Suprapubic skin (tissue), 4 donors: ENCODE results near the gene KRTAP10-11. TPM values are rescaled to one million over a fixed set of nuclear protein-coding genes. Genes with fewer than 3 reads are reported as not detected.

Experiments
- DNase-seq, 2 donors: peaks; one replicate each; pipeline ENCODE4 v3.0.0-alpha.2; 2019; ENCODE audit warnings: low spot score in 2 of 2
- H3K27ac ChIP-seq: fragments of 200-600 bp; sonication (generic); one replicate; pipeline ENCODE4 v1.5.1; 2019
- H3K27me3 ChIP-seq: fragments of 200-600 bp; sonication (generic); one replicate; pipeline ENCODE4 v1.5.1; 2019
- H3K36me3 ChIP-seq: fragments of 200-600 bp; sonication (generic); one replicate; pipeline ENCODE4 v1.5.1; 2019
- H3K4me1 ChIP-seq: fragments of 200-600 bp; sonication (generic); one replicate; pipeline ENCODE4 v1.5.1; 2019
- H3K4me3 ChIP-seq: fragments of 200-600 bp; sonication (generic); one replicate; pipeline ENCODE4 v1.5.1; 2019; ENCODE audit warnings: mild to moderate bottlenecking
- H3K9me3 ChIP-seq: fragments of 200-600 bp; sonication (generic); one replicate; pipeline ENCODE4 v1.5.1; 2019
- EP300 ChIP-seq: sonication (generic); formaldehyde crosslinking; IDR thresholded peaks from one replicate; pipeline ENCODE4 v1.6.1; 2017; ENCODE audit warnings: antibody characterized with exemption
- POLR2A ChIP-seq, 2 donors: fragments of 450-650 bp; IDR thresholded peaks; one replicate each; pipeline ENCODE4 v1.6.1; 2017; ENCODE audit warnings: antibody characterized with exemption in 2 of 2, mild to moderate bottlenecking in 2 of 2, moderate library complexity in 2 of 2
- POLR2AphosphoS5 ChIP-seq, 3 donors: sonication (generic); formaldehyde crosslinking; IDR thresholded peaks; one replicate each; pipeline ENCODE4 v1.6.1; 2017; ENCODE audit warnings: antibody characterized with exemption in 3 of 3
- WGBS: methylation state at CpG from one replicate; pipeline ENCODE4 v1.1.5; 2018; 5-methylcytosine and 5-hydroxymethylcytosine counted together
- total RNA-seq, 4 donors: library from RNA; depleted of rRNA; stranded (reverse); fragments of >200 nt; gene quantifications; one replicate each; pipeline ENCODE4 v1.1.0, GENCODE V29; 2016
- TF ChIP-seq, protein P1 (sequence below), 2 donors: fragments of 200-600 bp in 1 of 2; fragments of 450-650 bp in 1 of 2; sonication (generic) in 1 of 2; IDR thresholded peaks; one replicate each; pipeline ENCODE4 v1.5.1; 2016 to 2019; ENCODE audit warnings: antibody characterized with exemption in 2 of 2, mild to moderate bottlenecking in 1 of 2, moderate library complexity in 1 of 2

Gene KRTAP10-11
- total RNA-seq, 4 donors from 2014 or later, result 1.9 to 11.7 (median 3.5) TPM; not detected in 1

DNA sequence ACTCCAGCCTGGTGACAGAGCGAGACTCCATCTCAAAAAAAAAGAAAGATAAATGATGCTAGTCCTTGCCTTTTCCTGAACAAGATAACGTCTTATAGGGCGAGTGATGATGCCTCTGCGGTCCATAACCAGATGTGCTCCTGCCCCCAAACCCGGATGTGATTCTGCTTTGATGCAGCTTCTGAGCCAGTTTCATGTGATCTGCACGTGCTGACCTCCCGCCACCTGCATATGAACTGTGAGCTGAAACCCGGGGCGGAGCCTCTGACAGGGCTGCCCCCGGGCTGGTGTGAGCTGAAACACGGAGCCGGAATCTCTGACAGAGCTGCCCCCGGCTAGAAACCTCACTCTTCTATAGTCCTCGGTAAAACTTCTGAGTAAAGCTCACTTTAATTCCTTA is 6.9 kb downstream of the KRTAP10-11 start:
- no peak overlapping the region for H3K27ac ChIP-seq
- H3K9me3 ChIP-seq, result peaks cover 5% of the 10 kb centered on the region
- 58% methylated on average over 14 of the region's 14 CpGs for WGBS
- TF ChIP-seq, protein P1, sequence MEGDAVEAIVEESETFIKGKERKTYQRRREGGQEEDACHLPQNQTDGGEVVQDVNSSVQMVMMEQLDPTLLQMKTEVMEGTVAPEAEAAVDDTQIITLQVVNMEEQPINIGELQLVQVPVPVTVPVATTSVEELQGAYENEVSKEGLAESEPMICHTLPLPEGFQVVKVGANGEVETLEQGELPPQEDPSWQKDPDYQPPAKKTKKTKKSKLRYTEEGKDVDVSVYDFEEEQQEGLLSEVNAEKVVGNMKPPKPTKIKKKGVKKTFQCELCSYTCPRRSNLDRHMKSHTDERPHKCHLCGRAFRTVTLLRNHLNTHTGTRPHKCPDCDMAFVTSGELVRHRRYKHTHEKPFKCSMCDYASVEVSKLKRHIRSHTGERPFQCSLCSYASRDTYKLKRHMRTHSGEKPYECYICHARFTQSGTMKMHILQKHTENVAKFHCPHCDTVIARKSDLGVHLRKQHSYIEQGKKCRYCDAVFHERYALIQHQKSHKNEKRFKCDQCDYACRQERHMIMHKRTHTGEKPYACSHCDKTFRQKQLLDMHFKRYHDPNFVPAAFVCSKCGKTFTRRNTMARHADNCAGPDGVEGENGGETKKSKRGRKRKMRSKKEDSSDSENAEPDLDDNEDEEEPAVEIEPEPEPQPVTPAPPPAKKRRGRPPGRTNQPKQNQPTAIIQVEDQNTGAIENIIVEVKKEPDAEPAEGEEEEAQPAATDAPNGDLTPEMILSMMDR (IDR thresholded peaks at IDR 0.05), result no peak
- TF ChIP-seq EP300 (no peak), POLR2AphosphoS5 (IDR thresholded peaks at IDR 0.05) (no peak), POLR2A (IDR thresholded peaks at IDR 0.05) (no peak)
- no peak overlapping the region for H3K4me3 ChIP-seq
- no peaks in the 10 kb centered on the region for H3K4me1 ChIP-seq
- H3K27me3 ChIP-seq, result peaks cover 28% of the 10 kb centered on the region
- H3K36me3 ChIP-seq, result no peaks in the 10 kb centered on the region
- DNase-seq, result no peak

DNA sequence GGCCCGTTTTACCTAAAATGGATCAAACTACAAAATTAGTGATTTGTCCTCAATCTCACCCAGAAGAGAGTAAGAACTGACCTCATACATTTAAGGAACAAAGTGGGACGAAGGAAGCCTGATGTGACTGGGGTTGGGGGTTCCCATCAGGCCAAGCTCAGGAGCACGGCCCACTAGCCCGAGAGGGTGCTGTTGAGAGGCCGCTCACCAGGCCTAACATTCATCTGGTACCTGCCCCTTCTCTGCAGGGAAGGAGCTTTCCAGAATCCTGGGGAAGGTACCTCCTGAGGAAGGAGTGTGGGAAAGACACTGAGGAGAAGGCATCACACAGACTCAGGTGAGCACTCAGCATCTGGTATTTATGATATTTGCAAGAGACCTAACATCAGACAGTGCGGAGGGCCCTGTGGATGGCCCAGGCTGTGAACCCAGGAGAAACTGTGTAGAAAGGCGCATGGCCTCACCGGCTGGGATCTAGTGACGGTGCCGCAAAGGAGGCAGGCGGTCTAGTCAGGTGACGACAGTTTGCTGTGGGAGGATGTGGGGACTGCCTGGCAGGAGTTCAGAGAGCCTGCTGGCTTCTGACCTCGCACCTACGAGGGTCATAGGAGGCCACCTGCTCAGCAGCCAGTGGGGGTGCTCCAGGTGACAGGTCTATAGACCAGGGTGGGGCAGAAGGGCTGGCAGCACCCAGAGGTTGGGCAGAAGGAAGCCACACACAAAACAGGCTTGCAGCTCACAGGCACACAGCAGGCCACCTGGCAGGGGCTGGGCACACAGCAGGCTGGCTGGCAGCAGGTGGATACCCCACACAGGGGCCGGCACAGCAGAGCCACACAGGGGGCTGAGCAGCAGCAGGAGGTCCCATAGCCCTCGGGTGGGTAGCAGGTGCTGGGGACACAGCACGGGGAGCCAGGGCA is 7.7 kb downstream of the KRTAP10-11 start:
- no peaks in the 10 kb centered on the region for H3K36me3 ChIP-seq
- H3K4me1 ChIP-seq, result no peaks in the 10 kb centered on the region
- H3K9me3 ChIP-seq, result peaks cover 5% of the 10 kb centered on the region
- WGBS, result 85% methylated on average over 12 of the region's 17 CpGs
- H3K27me3 ChIP-seq, result peaks cover 35% of the 10 kb centered on the region
- TF ChIP-seq POLR2A (IDR thresholded peaks at IDR 0.05) (no peak), EP300 (no peak), POLR2AphosphoS5 (IDR thresholded peaks at IDR 0.05) (no peak)
- TF ChIP-seq, protein P1 (IDR thresholded peaks at IDR 0.05), result no peak
- no peak for DNase-seq
- H3K27ac ChIP-seq, result no peak overlapping the region
- no peak overlapping the region for H3K4me3 ChIP-seq

DNA sequence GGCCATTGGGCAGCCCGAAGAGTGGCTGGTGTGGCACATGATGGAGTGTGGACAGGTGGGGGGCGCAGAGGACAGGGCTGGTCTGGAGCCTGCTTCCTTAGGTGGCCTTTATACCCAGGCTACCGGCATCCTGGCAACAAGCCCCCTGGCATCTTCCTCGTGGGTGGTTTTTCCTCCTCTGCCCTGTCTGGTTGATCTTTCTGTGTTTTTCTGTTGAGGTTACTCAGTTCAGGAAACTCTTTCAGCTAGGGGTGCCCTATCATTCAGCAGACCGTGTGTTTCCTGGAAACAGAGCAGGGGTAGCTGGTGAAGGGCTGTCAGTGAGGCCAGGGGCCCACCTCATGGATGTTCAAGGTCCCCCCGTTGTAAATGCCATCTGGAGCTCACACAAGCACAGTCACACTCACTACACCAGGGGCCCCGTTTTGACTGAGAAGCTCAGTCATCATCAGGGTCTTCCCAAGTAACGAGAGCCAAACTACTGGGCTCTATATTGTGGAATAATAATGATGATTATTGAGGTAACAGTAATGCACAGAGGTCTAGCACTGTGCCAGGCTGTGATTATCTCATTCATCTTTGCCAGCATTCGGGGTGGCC is 8.5 kb downstream of the KRTAP10-11 start, which contains the start of gene KRTAP12-4:
Gene KRTAP12-4, minus strand, starts transcription at position 84 of the 600 bp plus-strand sequence. Its CDS starts 45 bp downstream, at position 39.
- H3K36me3 ChIP-seq, result no peaks in the 10 kb centered on the region
- H3K9me3 ChIP-seq, result peaks cover 5% of the 10 kb centered on the region
- no peaks in the 10 kb centered on the region for H3K4me1 ChIP-seq
- H3K27ac ChIP-seq, result no peak within 1 kb of the TSS
- no peak within 1 kb of the TSS for H3K4me3 ChIP-seq
- WGBS, result 61% methylated on average over 6 of the region's 9 CpGs
- peaks cover 30% of the 10 kb centered on the region for H3K27me3 ChIP-seq
- no peak for TF ChIP-seq POLR2A (IDR thresholded peaks at IDR 0.05)
- TF ChIP-seq, protein P1 (IDR thresholded peaks at IDR 0.05), result no peak
- no peak for TF ChIP-seq EP300
- no peak for TF ChIP-seq POLR2AphosphoS5 (IDR thresholded peaks at IDR 0.05)
- no peak for DNase-seq

DNA sequence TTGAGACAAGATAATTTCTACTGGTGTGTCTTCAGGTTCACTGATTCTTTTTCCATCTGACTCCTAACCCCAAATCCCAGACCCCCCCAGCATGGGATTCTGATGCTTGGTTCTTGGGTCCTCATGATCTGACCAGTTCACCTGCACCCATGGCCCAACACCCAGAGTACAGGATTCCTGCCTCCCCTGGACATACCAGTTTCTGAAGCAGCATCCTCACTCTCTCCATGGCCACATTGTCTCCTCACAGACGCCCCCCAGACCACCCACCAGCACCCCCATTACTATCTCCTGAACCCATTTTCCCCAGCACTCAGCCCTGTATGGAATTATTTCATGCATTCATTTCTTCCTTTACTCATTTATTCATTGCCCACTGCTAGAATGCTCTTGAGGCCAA is 10.7 kb downstream of the KRTAP10-11 start:
- peaks cover 5% of the 10 kb centered on the region for H3K9me3 ChIP-seq
- H3K27ac ChIP-seq, result no peak overlapping the region
- no peak for TF ChIP-seq POLR2AphosphoS5 (IDR thresholded peaks at IDR 0.05)
- TF ChIP-seq POLR2A (IDR thresholded peaks at IDR 0.05), result no peak
- no peak for TF ChIP-seq EP300
- TF ChIP-seq, protein P1 (IDR thresholded peaks at IDR 0.05), result no peak
- WGBS, result 71% methylated on average over 1 of the region's 1 CpG
- no peaks in the 10 kb centered on the region for H3K4me1 ChIP-seq
- H3K36me3 ChIP-seq, result no peaks in the 10 kb centered on the region
- no peak for DNase-seq
- no peak overlapping the region for H3K4me3 ChIP-seq
- peaks cover 24% of the 10 kb centered on the region for H3K27me3 ChIP-seq
